ENCODE results near the gene ZBED4.

- TF ChIP-seq TAF1 (IDR thresholded peaks at IDR 0.05; ENCODE audit: low read depth, low read length): no peak
- TF ChIP-seq POLR2A (IDR thresholded peaks at IDR 0.05; ENCODE audit: low read depth, low read length): no peak
Measured at GRCh38 chr22:49811020-49811791, 42.4 kb upstream of the ZBED4 start.

Data from GM12891 (cell line).